Measurements from ENCODE around the gene NRG2.

- TF ChIP-seq, protein P1, sequence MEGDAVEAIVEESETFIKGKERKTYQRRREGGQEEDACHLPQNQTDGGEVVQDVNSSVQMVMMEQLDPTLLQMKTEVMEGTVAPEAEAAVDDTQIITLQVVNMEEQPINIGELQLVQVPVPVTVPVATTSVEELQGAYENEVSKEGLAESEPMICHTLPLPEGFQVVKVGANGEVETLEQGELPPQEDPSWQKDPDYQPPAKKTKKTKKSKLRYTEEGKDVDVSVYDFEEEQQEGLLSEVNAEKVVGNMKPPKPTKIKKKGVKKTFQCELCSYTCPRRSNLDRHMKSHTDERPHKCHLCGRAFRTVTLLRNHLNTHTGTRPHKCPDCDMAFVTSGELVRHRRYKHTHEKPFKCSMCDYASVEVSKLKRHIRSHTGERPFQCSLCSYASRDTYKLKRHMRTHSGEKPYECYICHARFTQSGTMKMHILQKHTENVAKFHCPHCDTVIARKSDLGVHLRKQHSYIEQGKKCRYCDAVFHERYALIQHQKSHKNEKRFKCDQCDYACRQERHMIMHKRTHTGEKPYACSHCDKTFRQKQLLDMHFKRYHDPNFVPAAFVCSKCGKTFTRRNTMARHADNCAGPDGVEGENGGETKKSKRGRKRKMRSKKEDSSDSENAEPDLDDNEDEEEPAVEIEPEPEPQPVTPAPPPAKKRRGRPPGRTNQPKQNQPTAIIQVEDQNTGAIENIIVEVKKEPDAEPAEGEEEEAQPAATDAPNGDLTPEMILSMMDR (conservative IDR thresholded peaks at IDR 0.05; ENCODE audit: low read depth, low read length), result no peak
- TF ChIP-seq EZH2 (IDR thresholded peaks at IDR 0.05; ENCODE audit: borderline replicate concordance, low read depth, low read length, poor library complexity, severe bottlenecking), result no peak
Observed at GRCh38 chr5:139979518-139979917, 63.6 kb downstream of the NRG2 start.
